Measurements from ENCODE around the gene PKN1. TPM values are rescaled to one million over a fixed set of nuclear protein-coding genes. Genes with fewer than 3 reads are reported as not detected.

Gene PKN1
- total and polyA plus RNA-seq, 8 donors: 42.0 to 268 (median 87.9) TPM

- Histone ChIP-seq H3K9me3 (no peaks in the 10 kb centered on the region), H3K27ac (no peak overlapping the region), H3K36me3 (peaks cover 60 to 90% (median 89%) of the 10 kb centered on the region in 4 donors), H3K4me1 (peaks cover 11 to 14% (median 13%) of the 10 kb centered on the region in 4 donors), H3K27me3 (peaks cover 0 to 9% (median 7%) of the 10 kb centered on the region in 3 donors), H3K4me3 (no peak overlapping the region)
- WGBS, 5 donors: 55 to 77% (median 75%) methylated on average over 4 to 9 of the region's 9 CpGs
- intact Hi-C loops (cut with DNase I; ENCODE audit: low total_unique reads): no loop called here
- no peak for TF ChIP-seq POLR2AphosphoS5 (IDR thresholded peaks at IDR 0.05)
- no peak for TF ChIP-seq CTCF (IDR thresholded peaks at IDR 0.05)
- no peak for TF ChIP-seq POLR2A (IDR thresholded peaks at IDR 0.05)
- no peak for TF ChIP-seq EP300 (IDR thresholded peaks at IDR 0.05)
- no peak for DNase-seq
These were observed 34.7 kb downstream of the PKN1 start for GRCh38 chr19:14467816-14468215.

- intact Hi-C loops (cut with DNase I; ENCODE audit: low total_unique reads): no loop called here
- no peak overlapping the region for H3K4me3 ChIP-seq
- H3K9me3 ChIP-seq: no peaks in the 10 kb centered on the region
- no peak for DNase-seq
- WGBS, 5 donors: 85 to 88% (median 87%) methylated on average over 29 to 32 of the region's 32 CpGs
- H3K4me1 ChIP-seq: peaks cover 35 to 39% (median 37%) of the 10 kb centered on the region in 4 donors
- H3K27me3 ChIP-seq: peaks cover 0 to 34% (median 25%) of the 10 kb centered on the region in 3 donors
- no peak overlapping the region for H3K27ac ChIP-seq
- peaks cover 43 to 66% (median 65%) of the 10 kb centered on the region in 4 donors for H3K36me3 ChIP-seq
- no peak for TF ChIP-seq EP300 (IDR thresholded peaks at IDR 0.05)
- no peak for TF ChIP-seq POLR2AphosphoS5 (IDR thresholded peaks at IDR 0.05)
- TF ChIP-seq POLR2A (IDR thresholded peaks at IDR 0.05): no peak
- TF ChIP-seq CTCF (IDR thresholded peaks at IDR 0.05): no peak
These were observed 37.1 kb downstream of the PKN1 start for GRCh38 chr19:14470031-14470876.

- H3K9me3 ChIP-seq: no peaks in the 10 kb centered on the region
- no peak for TF ChIP-seq CTCF (IDR thresholded peaks at IDR 0.05)
- no peak for TF ChIP-seq POLR2AphosphoS5 (IDR thresholded peaks at IDR 0.05)
- no peak for TF ChIP-seq EP300 (IDR thresholded peaks at IDR 0.05)
- TF ChIP-seq POLR2A (IDR thresholded peaks at IDR 0.05): no peak
- peaks cover 48 to 52% (median 50%) of the 10 kb centered on the region in 4 donors for H3K4me1 ChIP-seq
- WGBS, 5 donors: 65 to 76% (median 68%) methylated on average over 25 to 46 of the region's 46 CpGs
- H3K27me3 ChIP-seq: peaks cover 0 to 47% (median 29%) of the 10 kb centered on the region in 3 donors
- intact Hi-C loops (cut with DNase I; ENCODE audit: low total_unique reads): no loop called here
- peak in 1 of 2 donors; percentile 31 for DNase-seq
- H3K27ac ChIP-seq: peak overlapping the region in 1 of 5 donors; percentile 54
- peaks cover 30 to 52% (median 51%) of the 10 kb centered on the region in 4 donors for H3K36me3 ChIP-seq
- peak overlapping the region in 2 of 4 donors; percentile 30 to 46 for H3K4me3 ChIP-seq
These were observed 38.5 kb downstream of the PKN1 start for GRCh38 chr19:14471436-14472187.

Data from stomach (tissue), 9 donors.